GM18861 (cell line): ENCODE data around the gene PRR15.

ENCODE experiments used
- ATAC-seq: cut with Tn5 transposase; IDR thresholded peaks from one replicate; pipeline ENCODE4 v1.9.1; 2021; ENCODE audit not compliant: unreplicated experiment

The PRR15 gene

DNA sequence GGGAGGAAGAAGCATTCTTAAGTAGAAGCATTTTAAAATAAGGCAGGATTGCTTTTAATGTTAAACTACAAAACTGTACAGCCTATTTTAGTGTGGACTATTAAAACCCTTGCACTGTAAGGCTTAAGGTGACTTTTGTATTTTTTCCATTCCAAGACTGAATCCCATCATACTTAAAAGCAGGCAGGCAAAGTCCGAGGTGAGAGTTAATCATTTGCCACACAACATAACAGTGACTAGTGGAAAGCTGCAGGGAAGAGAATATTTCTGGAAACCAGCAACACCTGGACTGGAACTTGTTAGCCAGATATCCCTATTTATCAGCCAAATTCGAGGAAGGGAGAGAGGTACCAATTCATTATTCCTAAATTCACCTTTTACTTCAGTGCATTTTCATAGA is 3.5 kb downstream of the PRR15 start:
- ATAC-seq, result no peak

DNA sequence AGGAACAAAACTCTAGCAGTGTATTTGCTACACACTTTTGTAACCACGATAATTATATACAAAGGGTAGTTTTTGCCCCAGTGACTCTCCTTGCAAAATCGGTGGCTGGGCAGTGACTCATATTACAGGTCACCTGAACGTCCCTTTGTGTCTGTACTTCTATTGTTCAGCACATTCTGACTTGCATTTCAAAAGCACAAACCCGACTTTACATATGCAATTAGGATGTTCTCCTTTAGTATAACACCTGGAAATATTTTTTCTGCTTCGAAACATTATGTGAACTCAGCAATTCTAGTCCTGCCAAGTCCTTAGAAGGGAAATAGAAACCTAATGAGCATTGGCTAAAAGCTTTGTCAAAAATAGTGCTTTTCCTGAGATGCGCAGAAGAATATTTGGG is 6.0 kb downstream of the PRR15 start:
- no peak for ATAC-seq

DNA sequence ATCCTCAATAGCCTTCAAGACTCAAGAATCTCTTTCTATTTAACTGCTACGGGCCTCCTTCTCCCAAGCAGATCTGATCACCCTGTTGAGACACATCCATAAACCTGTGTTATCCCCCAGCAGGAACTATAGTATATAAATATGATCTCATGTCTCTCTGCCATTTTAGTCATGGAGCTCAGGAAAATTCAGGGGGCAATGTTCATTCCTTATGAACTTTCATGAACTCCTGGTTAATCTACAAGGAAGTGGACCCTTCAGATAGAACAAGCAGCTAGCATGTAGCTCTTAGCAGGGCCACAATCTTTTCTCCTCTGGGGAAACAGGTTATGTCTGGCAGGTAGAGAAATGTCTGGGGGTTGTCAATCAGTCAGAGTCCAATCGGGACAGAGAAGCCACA is 8.9 kb downstream of the PRR15 start:
- ATAC-seq, result no peak

DNA sequence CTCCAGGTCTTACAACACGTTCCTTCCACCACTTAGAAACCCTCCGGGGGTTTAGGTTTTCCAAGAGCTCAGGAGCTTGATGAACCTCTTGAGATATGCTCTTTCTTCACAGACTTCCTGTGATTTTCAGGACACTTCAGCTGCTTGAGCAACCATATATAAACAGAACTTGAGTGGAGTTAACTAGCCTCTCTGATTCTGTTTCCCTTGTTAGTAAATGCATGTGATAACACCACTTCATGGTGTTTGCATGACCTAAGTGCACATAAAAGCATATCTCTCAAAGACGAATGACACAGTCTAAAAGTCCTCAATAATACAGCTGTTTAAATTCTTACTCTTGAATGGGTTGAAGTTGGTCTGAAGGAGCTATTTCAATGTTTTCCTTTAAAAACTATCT is 9.9 kb downstream of the PRR15 start:
- no peak for ATAC-seq

DNA sequence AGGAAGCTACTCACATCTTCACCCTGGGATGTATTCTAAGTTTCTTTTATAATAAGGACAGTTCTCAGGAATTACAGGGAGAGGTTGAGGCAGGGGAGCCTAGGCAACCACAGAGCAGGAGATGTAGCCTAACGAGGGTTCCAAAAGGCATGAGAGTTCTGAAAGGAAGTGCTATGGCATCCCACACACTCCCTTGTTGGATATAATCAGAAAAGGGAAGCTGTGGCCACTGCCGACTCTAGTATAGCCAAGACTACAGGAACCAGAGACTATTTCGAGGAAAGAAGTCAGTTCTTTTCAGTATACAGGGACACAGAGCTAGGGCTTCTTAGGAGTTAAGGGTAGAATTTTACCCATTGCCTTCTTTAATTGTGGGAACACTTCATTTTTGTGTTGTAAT is 11.0 kb downstream of the PRR15 start:
- no peak for ATAC-seq

DNA sequence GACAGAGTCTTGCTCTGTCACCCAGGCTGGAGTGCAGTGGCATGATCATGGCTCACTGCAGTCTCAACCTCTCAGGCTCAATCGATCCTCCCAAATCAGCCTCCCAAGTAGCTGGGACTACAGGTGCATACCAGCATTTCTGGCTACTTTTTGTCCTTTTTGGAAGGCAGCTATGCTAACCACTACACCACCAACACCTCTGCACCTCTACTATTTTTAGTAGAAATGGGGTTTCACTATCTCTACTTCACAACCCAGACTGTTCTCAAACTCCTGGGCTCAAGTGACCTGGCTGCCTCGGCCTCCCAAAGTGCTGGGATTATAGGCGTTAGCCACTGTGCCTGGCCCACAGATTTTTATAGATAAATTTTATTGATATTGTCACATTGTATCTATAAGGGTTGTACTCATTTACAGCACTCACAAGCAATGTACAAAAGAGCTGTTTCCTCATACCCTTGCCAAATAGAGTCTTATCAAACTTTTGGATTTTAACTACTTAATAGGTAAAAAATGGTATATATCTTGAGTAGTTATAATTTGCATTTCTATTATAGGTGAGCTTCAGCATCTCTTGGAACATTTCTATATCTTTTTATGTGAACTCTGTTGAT is 23.7 kb downstream of the PRR15 start:
- ATAC-seq, result no peak

DNA sequence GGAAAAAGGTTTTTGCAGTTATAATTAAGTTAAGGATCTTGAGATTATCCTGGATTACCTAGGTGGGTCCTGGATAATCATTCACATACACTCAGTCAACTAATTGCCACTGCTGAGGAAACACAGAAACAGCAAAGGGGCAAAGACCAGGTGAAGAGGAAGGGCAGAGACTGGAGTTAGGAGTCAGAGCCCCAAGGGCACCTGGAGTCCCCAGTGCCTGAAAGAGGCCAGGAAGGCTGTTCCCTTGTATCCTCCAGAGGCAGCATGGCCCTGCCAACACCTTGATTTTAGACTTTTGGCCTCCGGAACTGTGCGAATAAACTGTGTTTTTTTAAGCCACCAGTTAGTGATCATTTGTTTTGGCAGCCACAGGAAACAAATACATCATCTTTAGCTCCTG is 24.6 kb downstream of the PRR15 start:
- ATAC-seq, result no peak

DNA sequence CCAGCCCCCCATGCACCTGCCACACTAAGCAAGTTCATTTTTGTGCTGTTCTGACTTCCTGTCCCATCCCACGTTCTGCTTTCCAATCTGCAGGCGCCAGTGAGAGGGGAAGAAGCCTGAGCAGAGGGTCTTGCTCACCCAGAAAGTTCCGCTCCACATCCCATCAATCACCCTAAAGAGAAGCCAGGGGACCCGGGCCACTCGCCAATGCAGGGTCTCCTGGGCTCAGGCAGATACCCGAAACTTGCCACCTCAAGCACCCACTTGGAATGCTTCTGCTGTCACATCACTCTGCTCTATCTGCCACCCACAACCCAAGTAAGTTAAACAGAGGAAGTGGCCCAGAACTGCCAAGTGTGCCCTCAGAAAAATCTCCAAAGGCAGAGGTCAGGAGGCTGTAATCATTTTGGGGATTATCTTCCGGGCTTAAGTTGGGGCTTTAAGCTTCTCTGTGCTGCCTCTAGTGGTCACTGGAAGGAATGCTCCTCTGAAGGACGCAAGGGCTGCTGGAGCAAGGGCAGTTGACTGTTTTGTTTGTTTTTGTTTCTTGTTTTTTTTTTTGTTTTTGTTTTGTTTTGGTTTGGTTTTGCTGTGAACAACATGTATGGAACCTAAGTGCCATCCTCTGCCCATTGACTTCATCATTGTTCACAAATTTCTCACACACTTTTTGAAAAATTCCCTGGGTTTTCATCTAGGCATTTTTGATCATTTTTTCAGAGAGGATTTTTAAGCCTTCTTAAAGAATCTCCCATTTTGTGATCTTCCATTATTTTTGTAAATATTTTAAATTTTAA is 25.5 kb downstream of the PRR15 start:
- ATAC-seq, result no peak

DNA sequence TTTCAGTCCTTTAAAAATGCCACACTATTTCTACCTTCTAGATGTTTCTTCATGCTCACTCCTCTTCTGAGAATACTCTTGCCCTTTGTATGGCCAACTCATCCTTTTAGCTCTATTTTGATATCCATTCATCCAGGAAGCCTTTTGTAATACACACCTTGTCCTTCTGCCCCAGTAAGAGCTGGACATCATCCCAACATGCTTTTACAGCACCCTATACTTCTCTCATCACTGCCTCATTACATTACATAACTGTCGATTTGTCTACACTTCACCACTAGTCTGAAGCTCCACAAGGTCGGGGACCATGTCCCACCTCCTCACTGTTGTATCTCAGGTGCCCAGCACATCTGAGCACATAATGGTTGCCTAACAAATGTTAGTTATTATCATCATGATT is 29.2 kb downstream of the PRR15 start:
- ATAC-seq, result no peak

DNA sequence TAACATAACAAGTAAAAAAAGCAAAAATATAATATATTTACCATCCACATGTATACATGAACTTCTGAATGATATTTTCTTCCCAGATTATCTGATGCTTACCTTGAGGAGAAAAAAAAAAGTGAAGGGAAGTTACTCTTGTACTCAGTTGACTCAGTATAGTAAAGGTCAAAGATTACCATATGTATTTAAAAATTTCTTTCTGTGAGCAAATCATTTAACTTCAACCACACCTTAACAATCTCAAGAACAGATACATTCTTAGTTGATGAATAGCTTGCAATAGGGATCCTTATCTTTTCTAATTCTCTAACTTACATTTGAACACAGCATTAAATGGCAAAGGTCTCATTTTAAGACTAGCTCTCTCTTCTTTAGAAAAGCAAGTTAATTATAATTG is 29.8 kb downstream of the PRR15 start:
- no peak for ATAC-seq

DNA sequence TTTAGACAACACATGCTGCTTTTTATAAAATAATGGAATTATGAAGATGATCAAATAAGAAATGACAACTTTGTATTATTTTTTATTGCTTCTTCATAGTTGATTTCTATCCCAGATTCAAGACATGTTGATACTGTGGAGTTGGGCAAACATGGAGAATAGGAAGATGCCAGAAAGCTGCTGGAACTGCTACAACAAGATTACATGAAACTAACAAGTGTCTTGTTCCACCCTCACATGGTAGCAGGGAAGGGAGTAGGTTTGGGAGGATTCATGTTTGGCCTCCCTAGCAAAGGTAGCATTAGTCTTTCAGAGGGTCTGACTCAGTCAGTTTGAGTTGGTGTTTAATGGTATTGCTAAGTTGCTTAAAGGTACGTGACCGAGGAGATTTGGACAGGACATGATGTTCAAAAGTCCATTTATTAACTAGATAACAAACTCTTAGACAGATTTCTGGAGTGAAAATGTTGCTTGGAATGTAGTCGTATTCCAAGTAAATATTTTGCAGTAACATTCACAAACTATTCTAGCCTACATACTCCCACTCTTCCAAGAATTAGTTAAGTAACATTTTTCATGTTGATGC is 33.1 kb downstream of the PRR15 start:
- no peak for ATAC-seq

DNA sequence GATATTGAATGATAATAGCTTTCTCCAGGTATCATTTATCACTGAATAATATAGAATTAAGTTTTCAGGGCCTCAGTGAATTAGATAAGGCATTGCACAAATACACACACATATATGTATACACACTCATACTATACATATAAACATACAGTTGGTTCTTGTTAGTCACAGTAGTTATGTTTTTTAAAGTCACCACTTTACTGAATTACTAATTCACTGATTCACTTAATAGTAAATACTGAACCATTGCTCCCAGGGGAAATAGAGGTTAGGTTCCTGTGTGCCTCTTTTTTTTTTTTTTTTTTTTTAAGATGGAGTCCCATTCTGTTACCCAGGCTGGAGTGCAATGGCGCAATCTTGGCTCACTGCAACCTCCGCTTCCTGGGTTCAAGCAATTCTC is 33.6 kb downstream of the PRR15 start:
- ATAC-seq, result no peak

DNA sequence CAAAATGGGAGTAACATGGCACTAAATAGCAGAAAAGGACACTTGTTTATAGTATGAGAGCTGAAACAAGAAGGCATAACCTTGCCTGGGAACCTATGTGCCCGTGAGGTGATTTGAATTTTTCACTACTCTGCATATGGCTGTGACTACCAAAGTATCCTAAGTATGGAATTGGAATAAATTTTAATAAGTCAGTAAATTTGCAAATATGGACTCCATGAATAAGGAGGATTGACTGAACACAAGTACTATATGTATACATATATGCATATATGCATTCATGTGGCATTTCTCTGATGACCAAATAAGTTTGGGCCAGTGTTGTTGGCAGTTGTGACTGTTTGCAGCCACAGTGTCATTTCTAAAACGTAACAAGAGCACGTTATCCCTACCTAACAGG is 34.5 kb downstream of the PRR15 start:
- ATAC-seq, result no peak

DNA sequence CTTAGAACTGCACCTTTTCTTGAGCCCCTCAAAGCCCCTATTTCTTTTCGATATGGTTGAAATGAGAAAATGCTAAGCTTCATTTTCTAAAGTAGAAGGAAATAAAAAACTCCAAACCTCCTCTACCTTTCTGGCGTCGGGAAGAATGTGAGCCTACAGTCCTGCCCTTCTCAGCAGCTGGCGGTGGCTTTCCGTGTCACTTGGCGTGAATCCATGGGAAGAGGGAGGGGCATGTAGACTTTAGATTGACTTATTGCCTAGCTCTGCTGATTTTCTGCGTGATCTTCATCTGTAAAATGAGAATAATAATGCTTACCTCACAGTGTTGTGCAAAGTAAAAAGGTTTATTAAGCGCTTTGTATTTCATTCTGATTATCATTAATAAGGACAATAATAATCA is 35.0 kb downstream of the PRR15 start:
- no peak for ATAC-seq

DNA sequence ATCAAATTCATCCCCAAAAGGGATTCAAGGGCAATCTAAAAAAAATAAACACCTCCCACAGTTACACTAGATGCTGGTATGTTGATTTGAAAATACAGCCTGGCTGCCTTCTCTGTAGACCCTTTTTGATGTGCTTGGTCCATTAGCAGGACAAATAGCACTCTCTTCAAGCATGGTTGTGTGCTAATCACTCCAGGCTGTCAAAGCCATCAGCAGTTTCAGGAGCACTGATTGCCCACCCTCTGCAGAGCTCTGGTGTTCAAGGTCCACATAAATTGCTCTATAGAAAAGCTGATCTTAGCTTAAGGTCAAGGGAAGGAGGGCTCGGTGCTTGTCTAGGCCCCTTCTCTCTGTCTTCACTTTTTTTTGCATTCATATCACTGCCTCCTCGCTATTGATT is 35.4 kb downstream of the PRR15 start:
- ATAC-seq, result no peak

DNA sequence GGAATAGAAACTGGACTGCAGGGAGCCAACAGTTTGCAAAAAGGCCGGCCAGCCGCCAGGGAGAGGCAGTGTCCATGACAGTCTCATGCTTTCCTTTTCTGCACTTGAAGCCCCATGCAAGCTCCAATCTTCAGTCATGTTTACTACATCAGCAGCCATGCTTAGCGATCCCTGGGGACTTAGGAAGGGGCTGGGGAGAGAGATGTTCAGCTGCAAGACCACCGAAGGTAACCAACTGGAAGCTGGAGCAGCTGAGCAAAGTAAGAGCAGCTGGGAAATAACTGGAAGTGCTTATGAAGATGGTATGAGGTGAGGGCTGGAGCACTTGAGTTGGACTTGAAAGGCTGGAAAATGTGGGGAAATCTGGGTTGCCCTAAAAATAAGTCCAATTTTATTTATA is 37.0 kb downstream of the PRR15 start:
- no peak for ATAC-seq

DNA sequence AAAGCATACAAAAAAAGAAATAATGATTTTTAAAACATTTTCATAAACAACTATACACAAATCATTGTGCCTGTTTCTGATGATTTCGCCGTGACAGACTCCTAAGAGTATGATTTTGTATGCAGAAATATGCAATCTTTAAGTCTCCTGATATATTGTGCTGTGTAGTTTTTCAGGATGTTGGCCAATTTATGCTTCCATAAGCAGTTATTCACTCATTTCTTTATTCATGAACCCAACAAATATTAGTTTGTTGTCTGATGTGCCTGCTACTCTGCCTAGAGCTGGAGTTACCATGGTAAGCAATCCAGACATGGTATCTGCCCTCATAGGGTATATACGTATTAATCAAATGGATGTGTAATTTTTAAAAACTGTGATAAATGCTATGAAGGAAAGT is 40.4 kb downstream of the PRR15 start:
- ATAC-seq, result no peak

DNA sequence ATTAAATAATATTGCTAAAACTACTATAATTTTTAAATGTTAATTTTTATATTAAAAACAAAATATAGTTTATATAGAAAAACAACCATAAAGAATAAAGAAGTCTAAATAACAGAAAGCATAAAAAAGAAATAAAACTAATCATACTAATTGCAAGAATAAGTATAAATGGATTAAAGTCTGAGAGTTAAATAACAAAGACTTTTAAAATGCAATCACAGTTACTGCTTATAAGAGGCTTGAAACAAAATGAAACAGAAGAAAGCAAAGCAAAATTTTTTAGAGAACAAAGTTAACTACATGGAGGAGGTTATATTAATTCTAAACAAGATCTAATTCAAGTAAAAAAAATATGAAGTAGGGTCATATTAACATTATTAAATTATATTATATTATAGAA is 41.1 kb downstream of the PRR15 start:
- no peak for ATAC-seq

DNA sequence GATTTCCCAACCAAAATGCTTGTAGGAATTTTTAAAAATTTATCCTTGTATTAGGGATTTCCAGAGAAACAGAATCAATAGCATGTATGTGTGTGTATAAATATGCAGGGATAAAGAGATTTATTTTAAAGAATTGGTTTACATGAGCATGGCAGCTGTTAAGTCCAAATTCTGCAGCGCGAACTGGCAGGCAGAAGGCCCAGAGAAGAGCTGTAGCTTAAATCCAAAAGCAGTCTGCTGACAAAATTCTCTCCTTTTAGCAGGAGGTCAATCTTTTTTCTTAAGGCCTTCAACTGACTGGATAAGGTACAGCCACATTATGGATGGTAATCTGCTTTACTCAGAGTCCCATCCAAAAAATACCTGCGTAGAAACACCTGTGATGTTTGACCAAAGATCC is 42.0 kb downstream of the PRR15 start:
- ATAC-seq, result no peak

DNA sequence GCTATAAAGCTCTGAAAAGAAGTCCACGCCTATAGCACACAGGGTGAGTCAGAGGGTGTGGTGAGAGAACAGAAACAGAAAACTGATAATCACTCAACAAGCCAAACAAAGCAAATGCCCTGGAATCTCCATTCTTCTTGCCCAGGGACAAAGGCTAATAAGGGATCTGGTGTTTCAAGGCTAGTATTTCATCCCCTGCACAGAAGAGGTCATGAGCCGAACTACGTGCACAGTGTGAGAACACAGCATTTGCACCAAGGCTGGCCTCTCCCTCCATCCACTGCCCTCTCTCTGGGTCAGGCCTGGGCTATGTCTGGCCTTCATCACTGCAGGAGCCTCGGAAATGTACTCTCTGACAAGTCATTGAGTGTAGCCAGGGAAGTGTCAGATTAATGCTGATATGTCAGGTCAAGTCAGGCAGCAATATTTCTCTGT is 42.7 kb downstream of the PRR15 start:
- ATAC-seq, result no peak

DNA sequence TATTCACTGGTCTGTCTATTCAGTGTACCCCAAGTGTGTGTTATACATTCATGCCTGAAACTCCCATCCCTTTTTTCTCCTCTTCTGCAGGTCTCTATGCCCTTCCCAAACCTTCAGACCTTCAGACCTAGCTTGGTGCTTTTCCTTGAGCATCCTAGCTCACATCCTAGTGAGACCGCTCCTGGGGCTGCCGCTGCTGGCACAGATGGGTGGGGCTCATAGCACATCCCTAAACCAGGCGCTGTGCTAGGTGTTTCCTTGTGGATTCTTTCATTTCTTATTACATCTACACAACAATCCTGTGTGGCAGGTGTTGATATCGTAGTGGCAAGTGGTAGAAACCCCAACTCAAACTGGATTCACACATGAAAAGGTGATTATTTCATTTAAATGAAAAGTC is 43.2 kb downstream of the PRR15 start:
- no peak for ATAC-seq

DNA sequence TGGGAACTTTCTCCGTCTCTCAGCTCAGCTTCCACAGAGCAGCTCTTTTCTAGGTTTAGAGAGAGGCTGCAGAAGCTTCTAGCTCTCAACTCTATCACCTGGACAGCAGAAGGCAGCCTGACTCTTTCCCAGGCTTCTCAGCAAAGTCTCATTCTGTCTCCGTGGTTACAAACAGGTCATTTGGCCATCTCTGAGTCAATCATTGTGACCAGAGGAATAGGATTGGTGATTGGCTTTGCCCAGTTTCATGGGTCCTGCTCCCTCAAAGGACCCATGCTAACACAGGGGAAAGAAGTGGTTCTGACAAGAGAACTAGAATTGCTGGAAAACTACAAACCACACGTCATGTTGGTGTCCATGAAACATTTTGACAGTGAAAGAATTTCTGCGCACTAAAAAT is 43.6 kb downstream of the PRR15 start:
- ATAC-seq, result no peak

DNA sequence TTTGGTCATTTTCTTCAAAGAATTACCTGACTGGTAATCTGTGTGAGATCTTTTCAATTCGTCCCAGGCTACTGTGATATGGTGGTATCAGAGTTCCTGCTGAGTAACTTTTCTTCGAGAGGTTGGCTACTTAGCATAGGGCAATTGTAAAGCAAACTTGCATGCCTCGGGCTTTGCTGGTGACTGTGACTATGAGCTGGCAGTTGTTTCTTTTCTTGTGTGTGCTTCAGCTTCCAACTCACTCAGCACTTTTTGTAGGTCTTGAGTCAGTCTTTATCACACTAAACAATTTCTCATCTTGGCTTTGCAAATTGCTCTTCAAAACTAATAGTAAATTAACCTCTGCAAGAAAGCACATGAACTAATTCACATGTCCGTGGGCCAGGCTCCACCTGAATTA is 44.3 kb downstream of the PRR15 start:
- ATAC-seq, result no peak
